NCI-H1694 treated with DMSO at 0.1 percent for 48 hours (cell line): ENCODE results near the gene AFMID.
A peak's percentile ranks its signal among the peaks of the same experiment; 100 is the strongest.
"Not testable (repeated sequence)": the region's sequence is repeated elsewhere in the genome, so short reads cannot be mapped to it uniquely, and the experiment has no call there.

Experiments
- DNase-seq: peaks from one replicate; lab custom pipeline; 2025; lab: John Stamatoyannopoulos, UW

AFMID gene

GRCh38 chr17:78238823-78239488 lies 51.8 kb downstream of the AFMID start:
- DNase-seq, result no peak

- DNase-seq, result no peak
Observed at GRCh38 chr17:78239489-78239931, 52.3 kb downstream of the AFMID start.

- no peak for DNase-seq
Observed at GRCh38 chr17:78240012-78240655, 53.0 kb downstream of the AFMID start.

GRCh38 chr17:78240839-78241238 lies 53.7 kb downstream of the AFMID start:
- DNase-seq, result no peak

- peak; percentile 37 for DNase-seq
Observed at GRCh38 chr17:78241277-78242023, 54.3 kb downstream of the AFMID start.

- DNase-seq, result peak; percentile 27
Observed at GRCh38 chr17:78242024-78242742, 55.0 kb downstream of the AFMID start.

GRCh38 chr17:78247304-78247703 lies 60.1 kb downstream of the AFMID start:
- DNase-seq, result no peak

- no peak for DNase-seq
Observed at GRCh38 chr17:78248051-78248914, 61.1 kb downstream of the AFMID start.

- DNase-seq, result no peak
Observed at GRCh38 chr17:78249074-78249817, 62.1 kb downstream of the AFMID start.

GRCh38 chr17:78249818-78250806 lies 63.0 kb downstream of the AFMID start:
- no peak for DNase-seq

- DNase-seq, result peak; percentile 85
Observed at GRCh38 chr17:78250891-78251772, 64.0 kb downstream of the AFMID start.

GRCh38 chr17:78251773-78252103 lies 64.6 kb downstream of the AFMID start:
- no peak for DNase-seq

GRCh38 chr17:78252111-78252634 lies 65.0 kb downstream of the AFMID start:
- DNase-seq, result no peak

- DNase-seq, result no peak
Observed at GRCh38 chr17:78252701-78253635, 65.8 kb downstream of the AFMID start.

- DNase-seq, result not testable (repeated sequence)
Observed at GRCh38 chr17:78253636-78253945, 66.4 kb downstream of the AFMID start.

- DNase-seq, result peak; percentile 67
Observed at GRCh38 chr17:78253946-78254672, 66.9 kb downstream of the AFMID start.
